GM13977 (cell line): ENCODE results near the gene RREB1.

Experiments
- DNase-seq: peaks from one replicate; pipeline ENCODE4 v3.0.0; 2012; ENCODE audit warnings: low spot score
- in situ Hi-C: fragments of 300-500 bp; cut with MboI; formaldehyde crosslinking; loops from one replicate; pipeline ENCODE4 v1.12.0; 2022; ENCODE audit warnings: low sequenced_read_pairs, low pct_unique_long_range_greater_than_20kb, mixed read lengths, inconsistent platforms; ENCODE audit not compliant: unreplicated experiment
- TF ChIP-seq, protein P1 (sequence below): IDR thresholded peaks from 2 replicates; pipeline ENCODE4 v1.5.1; 2012; ENCODE audit warnings: mild to moderate bottlenecking, control low read depth; ENCODE audit not compliant: insufficient read depth; ENCODE audit errors: extremely low read depth, missing control alignments

RREB1 gene

DNA sequence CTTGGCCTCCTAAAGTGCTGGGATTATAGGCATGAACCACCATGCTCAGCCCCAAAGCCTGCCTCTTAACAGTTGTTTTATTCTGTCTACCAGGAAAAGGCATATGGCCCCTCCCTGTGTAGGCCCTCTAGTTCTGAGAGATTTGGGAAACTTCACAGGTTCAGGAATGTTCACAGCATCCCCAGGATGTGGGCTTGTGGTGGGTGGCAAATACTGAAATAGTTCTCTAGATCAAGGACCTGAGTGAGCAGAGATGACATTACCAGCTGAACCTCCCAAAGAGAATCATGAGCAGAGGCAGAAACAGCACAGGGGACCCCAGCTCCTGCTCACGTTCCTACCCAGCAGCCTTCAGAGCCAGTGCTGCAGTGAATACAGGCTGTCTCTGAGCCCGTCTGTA, 105.7 kb downstream of the RREB1 start:
- in situ Hi-C loops = no loop called here
- TF ChIP-seq, protein P1, sequence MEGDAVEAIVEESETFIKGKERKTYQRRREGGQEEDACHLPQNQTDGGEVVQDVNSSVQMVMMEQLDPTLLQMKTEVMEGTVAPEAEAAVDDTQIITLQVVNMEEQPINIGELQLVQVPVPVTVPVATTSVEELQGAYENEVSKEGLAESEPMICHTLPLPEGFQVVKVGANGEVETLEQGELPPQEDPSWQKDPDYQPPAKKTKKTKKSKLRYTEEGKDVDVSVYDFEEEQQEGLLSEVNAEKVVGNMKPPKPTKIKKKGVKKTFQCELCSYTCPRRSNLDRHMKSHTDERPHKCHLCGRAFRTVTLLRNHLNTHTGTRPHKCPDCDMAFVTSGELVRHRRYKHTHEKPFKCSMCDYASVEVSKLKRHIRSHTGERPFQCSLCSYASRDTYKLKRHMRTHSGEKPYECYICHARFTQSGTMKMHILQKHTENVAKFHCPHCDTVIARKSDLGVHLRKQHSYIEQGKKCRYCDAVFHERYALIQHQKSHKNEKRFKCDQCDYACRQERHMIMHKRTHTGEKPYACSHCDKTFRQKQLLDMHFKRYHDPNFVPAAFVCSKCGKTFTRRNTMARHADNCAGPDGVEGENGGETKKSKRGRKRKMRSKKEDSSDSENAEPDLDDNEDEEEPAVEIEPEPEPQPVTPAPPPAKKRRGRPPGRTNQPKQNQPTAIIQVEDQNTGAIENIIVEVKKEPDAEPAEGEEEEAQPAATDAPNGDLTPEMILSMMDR = no peak
- no peak for DNase-seq

DNA sequence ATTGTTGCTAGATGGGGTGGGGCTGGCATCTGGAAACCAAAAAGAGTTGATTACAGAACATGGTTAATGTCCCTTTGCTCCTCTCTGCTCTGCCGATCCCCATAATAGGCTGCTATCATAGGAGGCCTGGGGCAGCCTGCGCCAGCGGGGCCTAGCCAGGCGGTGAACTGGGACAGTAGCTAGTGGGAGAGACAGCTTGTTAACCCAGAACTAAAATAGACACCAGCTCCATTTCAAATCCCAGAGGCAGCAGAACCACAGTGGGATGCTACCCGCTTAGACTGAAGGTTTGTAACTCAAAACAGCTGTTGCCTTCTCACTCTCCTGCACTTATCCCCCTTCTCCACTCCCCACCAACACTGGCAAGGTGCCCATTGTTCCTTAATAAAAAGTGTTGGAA, 106.7 kb downstream of the RREB1 start:
- no peak for DNase-seq
- in situ Hi-C loops = no loop called here
- TF ChIP-seq, protein P1 = no peak

DNA sequence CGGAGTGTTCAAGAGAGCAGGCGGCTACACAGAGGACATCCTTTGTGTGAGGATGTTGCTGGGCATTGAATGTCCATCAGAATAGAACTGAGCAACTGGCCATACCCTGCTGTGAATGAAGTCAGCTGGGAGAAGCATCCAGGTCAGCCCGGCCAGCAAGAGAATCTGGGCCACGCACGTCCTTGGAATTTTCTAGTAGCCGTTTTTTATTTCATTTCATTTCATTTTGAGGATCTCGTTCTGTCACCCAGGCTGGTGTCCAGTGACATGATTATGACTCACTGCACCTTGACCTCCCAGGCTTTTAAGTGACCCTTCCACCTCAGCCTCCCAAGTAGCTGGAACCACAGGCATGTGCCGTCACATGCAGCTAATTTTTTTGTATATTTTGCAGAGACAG, 107.4 kb downstream of the RREB1 start:
- in situ Hi-C loops = no loop called here
- TF ChIP-seq, protein P1 = no peak
- no peak for DNase-seq

DNA sequence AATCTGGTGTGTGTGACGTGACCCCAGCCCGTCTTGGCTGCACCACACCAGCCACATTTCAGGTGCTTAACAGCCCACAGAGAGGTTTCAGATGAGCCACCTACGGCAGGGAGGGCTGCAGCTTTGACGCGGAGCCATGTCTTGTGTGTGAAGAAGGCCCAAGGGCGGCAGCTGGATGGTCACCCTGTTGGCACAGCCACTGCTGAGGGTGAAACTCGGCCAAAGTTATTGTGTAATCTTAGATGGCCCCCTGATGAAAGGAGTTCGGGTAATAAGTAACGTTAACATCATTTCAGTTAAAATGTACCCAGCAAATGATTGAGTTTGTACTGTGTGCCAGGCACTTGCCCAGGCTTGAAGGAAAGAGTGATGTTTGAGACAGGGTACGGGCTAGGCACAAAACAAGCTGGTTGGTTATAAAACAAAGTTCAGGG, 108.1 kb downstream of the RREB1 start:
- no peak for DNase-seq
- TF ChIP-seq, protein P1 = no peak
- in situ Hi-C loops = no loop called here

DNA sequence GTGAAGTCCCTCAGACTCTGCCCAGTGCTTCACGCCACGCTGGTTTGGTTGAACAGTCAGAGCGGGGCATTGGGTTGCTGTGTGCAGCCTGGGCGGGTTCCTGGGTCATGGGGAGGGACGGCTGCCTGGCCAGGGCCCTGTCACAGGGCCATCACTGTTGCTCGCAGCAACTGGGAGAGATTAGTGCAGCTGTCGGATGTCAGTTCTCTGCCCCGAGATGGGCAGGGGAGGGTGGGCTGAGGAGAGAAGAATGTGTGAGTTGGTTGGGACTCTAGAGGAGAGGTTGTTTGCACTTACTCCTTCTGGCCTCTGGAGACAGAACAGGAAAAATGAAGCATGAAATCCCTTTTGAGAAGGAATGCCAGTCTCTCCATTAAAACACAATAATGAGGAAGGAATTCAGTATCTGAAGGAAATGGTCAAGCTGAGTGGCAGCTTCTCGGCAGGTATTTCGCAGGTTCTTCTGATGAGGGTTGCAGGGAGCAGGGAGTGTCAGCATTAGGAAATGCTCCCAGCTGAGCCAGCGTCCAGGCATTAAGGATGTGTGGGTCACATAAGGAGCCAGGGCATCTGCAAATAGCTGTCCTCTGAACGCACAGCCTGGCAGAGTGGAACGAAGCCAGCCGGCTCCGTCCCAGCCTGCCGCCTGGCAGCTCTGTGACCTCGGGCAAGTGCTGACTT, 109.3 kb downstream of the RREB1 start:
- no peak for DNase-seq
- TF ChIP-seq, protein P1 = no peak
- in situ Hi-C loops = no loop called here

DNA sequence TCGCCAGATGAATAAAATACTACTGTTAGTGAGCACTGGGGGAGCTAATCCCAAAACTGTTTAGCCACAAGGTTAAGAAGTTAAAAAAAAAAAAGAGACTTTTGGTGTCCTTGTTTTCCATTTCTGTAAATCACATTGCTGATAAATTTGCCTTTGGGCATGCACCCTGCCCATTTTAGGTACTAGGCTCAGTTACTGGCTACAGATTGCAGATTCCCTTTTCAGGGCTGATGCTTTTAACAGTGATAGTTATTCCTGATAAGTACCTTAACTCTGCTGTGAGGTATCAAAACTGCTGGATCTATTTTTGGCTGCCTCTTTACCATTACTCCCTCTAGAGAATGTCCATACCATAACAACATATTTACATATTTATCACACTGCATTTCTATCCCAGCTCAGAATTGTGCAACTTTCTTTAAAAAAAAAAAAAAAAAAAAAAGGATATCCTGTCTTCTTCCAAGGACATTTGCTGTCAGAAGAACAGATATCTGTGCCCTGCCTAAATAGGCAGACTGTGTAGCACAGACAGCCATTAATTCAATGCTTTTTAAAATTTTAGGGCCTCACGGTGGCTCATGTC, 110.7 kb downstream of the RREB1 start:
- in situ Hi-C loops = no loop called here
- DNase-seq = no peak
- TF ChIP-seq, protein P1 = no peak
